Activated B cell treated with CpG ODN at 0.5 μM for 24 hours (primary cell): ENCODE data around the gene CYP3A7. TPM values are rescaled to one million over a fixed set of nuclear protein-coding genes. Genes with fewer than 3 reads are reported as not detected.

Experiments
- ATAC-seq: fragments of 200-7000 bp; cut with Tn5 transposase; one replicate; pipeline ENCODE4 v1.10.0; 2021; ENCODE audit warnings: low read depth, mild to moderate bottlenecking, moderate library complexity
- CTCF ChIA-PET: fragments of 350-600 bp; sonication (Branson Sonifier 250); formaldehyde crosslinking; loops from one replicate; lab custom pipeline; 2021; ENCODE audit warnings: antibody characterized with exemption; lab: Charles Lee
- POLR2A ChIA-PET: fragments of 350-600 bp; sonication (Branson Sonifier 250); formaldehyde crosslinking; loops from one replicate; lab custom pipeline; 2021; ENCODE audit warnings: antibody characterized with exemption; lab: Charles Lee
- DNase-seq: peaks from one replicate; pipeline ENCODE4 v3.0.0; 2022
- H3K27ac Mint-ChIP-seq: one replicate; pipeline ENCODE4 v1.8.0; 2020; ENCODE audit warnings: mixed read lengths
- H3K27me3 Mint-ChIP-seq: one replicate; pipeline ENCODE4 v1.8.0; 2021; ENCODE audit warnings: mixed read lengths
- H3K36me3 Mint-ChIP-seq: one replicate; pipeline ENCODE4 v1.8.0; 2021; ENCODE audit warnings: low read depth, mixed read lengths
- H3K4me1 Mint-ChIP-seq: one replicate; pipeline ENCODE4 v1.8.0; 2021; ENCODE audit warnings: mixed read lengths
- H3K4me3 Mint-ChIP-seq: one replicate; pipeline ENCODE4 v1.8.0; 2020; ENCODE audit warnings: mild to moderate bottlenecking, mixed read lengths
- H3K9me3 Mint-ChIP-seq: one replicate; pipeline ENCODE4 v1.8.0; 2020; ENCODE audit warnings: mixed read lengths
- CTCF ChIP-seq: fragments of 200-600 bp; IDR thresholded peaks from one replicate; pipeline ENCODE4 v1.8.0; 2022; ENCODE audit warnings: antibody characterized with exemption, mild to moderate bottlenecking
- intact Hi-C: fragments of 100-400 bp; cut with micrococcal nuclease; formaldehyde crosslinking; loops from one replicate; pipeline ENCODE4 v1.15.1; 2024
- total RNA-seq: library from RNA; stranded (reverse); gene quantifications from 2 replicates; pipeline ENCODE4 v1.2.3, GENCODE V29; 2022

CYP3A7 gene
- total RNA-seq = not detected in 2 replicates

GRCh38 chr7:99734987-99735386 is at the start of gene CYP3A7:
Gene CYP3A7, minus strand, starts transcription at chr7:99735196. Its CDS starts 103 bp downstream, at chr7:99735093.
- intact Hi-C loops = no loop called here
- ATAC-seq (no peak), DNase-seq (no peak)
- ChIA-PET POLR2A (no interaction called here), CTCF (no interaction called here)
- H3K9me3 Mint-ChIP-seq = no peaks in the 10 kb centered on the region
- peaks cover 6% of the 10 kb centered on the region for H3K27me3 Mint-ChIP-seq
- no peaks in the 10 kb centered on the region for H3K36me3 Mint-ChIP-seq
- no peak for TF ChIP-seq CTCF
- H3K27ac Mint-ChIP-seq = no peak within 1 kb of the TSS
- no peaks in the 10 kb centered on the region for H3K4me1 Mint-ChIP-seq
- H3K4me3 Mint-ChIP-seq = no peak within 1 kb of the TSS

DNA sequence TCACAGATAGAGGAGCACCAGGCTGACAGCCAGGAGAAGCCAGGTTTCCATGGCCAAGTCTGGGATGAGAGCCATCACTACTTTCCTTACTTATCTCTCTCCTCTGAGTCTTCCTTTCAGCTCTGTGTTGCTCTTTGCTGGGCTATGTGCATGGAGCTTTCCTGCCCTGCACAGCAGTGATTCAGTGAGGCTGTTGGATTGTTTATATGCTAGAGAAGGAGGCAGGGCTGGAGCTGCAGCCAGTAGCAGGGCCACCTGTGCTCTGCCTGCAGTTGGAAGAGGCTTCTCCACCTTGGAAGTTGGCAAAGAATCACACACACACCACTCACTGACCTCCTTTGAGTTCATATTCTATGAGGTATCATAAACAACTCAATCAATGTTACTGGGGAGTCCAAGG is 49.0 kb upstream of the CYP3A7 start, which contains the start of gene CYP3A4:
Gene CYP3A4, minus strand, starts transcription at position 178 of the 400 bp plus-strand sequence. Its CDS starts 103 bp downstream, at position 75.
- ChIA-PET POLR2A (no interaction called here), CTCF (no interaction called here)
- no peaks in the 10 kb centered on the region for H3K36me3 Mint-ChIP-seq
- DNase-seq (no peak), ATAC-seq (no peak)
- no peak within 1 kb of the TSS for H3K27ac Mint-ChIP-seq
- H3K4me1 Mint-ChIP-seq = no peaks in the 10 kb centered on the region
- intact Hi-C loops = no loop called here
- TF ChIP-seq CTCF = no peak
- no peaks in the 10 kb centered on the region for H3K9me3 Mint-ChIP-seq
- H3K4me3 Mint-ChIP-seq = no peak within 1 kb of the TSS
- H3K27me3 Mint-ChIP-seq = peaks cover 71% of the 10 kb centered on the region

DNA sequence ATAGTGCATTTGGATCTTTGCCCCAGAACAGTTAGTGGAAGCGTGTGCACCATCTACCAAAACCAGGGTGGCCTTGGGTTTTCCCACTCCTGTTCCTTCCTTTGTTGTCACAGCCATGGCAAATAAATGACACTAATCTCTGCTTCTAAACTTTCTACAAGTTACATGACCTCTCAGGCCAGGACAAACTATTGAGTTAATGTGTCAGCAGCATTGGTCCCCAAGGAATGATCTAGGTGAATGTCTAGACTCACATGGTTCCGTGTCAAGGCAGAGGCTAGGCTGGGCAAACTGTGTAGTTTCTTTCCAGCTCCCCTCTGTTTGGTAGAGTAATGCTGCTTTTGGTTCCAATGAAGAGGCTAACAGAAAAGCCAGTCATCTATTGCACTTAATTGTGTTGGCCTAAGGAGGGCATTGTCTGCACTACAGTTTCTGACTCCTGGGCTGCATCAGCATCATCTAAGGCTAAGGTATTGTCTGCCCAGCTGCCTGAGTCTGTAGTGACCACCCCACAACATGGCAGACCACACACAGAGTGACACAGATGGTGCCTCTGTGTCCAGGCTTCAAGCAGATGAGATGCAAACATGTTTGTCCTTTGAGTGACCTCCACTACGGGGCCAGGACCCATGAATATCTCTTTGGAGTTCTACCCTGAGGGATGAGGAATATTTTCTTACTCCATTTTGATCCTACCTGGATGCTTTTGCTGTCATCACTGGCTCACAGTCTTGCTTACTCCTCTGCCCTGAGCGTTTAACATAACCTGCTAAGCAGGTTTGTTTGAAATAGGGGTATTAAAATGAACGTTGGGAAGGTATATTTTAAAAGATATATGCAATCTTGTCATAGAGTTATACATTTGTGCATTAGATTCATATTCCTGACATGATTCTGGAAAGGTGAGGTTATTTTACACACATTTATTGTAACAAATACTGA is 47.3 kb upstream of the CYP3A7 start:
- POLR2A ChIA-PET = no interaction called here
- no peak overlapping the region for H3K27ac Mint-ChIP-seq
- H3K36me3 Mint-ChIP-seq = no peaks in the 10 kb centered on the region
- H3K9me3 Mint-ChIP-seq = no peaks in the 10 kb centered on the region
- no peak for TF ChIP-seq CTCF
- no peaks in the 10 kb centered on the region for H3K4me1 Mint-ChIP-seq
- intact Hi-C loops = no loop called here
- H3K27me3 Mint-ChIP-seq = peaks cover 77% of the 10 kb centered on the region
- no peak overlapping the region for H3K4me3 Mint-ChIP-seq
- ATAC-seq = no peak
- DNase-seq = no peak
- CTCF ChIA-PET = no interaction called here

DNA sequence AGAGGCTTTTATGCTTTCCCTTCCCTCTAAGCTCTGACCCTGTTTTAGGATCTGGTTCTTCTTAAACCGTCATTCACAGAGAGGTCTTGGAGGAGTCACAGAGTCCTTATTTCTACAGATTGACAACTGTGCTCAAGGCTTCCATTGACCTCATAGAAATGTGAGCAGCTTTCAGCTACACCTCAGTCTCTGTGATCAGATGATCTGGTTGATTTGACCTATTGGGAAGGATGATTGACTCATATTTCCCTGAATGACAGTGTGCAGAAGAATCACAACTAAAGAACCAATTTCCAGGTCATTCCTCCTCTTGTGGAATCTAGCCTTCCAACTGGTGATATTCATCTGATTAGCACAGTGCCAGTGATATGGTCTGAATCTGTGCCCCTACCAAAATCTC is 45.6 kb upstream of the CYP3A7 start:
- no peak for TF ChIP-seq CTCF
- ChIA-PET POLR2A (no interaction called here), CTCF (no interaction called here)
- Mint-ChIP-seq H3K27ac (no peak overlapping the region), H3K36me3 (no peaks in the 10 kb centered on the region), H3K4me3 (no peak overlapping the region), H3K4me1 (no peaks in the 10 kb centered on the region), H3K9me3 (peaks cover 3% of the 10 kb centered on the region), H3K27me3 (peaks cover 79% of the 10 kb centered on the region)
- no peak for ATAC-seq
- DNase-seq = no peak
- intact Hi-C loops = no loop called here

DNA sequence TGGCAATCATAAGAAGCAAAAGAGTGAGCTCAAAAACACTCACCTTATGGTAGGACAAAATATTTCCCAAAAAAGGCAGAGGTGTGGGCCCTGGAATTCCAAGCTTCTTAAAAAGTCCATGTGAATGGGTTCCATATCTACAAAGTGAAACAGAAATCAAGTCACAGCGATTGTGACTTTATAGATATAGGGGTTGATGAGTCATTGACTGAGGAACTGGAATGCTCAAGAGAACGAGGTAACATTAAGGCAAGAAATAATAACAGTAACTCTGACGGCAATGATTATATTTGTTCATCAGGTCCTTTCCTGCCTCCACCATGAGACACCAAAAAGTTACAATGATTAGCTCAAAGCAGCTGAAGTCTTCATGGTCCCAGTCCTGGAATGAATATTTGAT is 45.0 kb upstream of the CYP3A7 start:
- no peaks in the 10 kb centered on the region for H3K36me3 Mint-ChIP-seq
- no peak overlapping the region for H3K4me3 Mint-ChIP-seq
- ChIA-PET CTCF (no interaction called here), POLR2A (no interaction called here)
- H3K4me1 Mint-ChIP-seq = no peaks in the 10 kb centered on the region
- DNase-seq (no peak), ATAC-seq (no peak)
- TF ChIP-seq CTCF = no peak
- peaks cover 79% of the 10 kb centered on the region for H3K27me3 Mint-ChIP-seq
- peaks cover 3% of the 10 kb centered on the region for H3K9me3 Mint-ChIP-seq
- H3K27ac Mint-ChIP-seq = no peak overlapping the region
- intact Hi-C loops = no loop called here
